Suprapubic skin (tissue), 3 donors: ENCODE results near the gene TMEM259.

Source experiments
- EP300 ChIP-seq: sonication (generic); formaldehyde crosslinking; IDR thresholded peaks from one replicate; pipeline ENCODE4 v1.6.1; 2017; ENCODE audit warnings: antibody characterized with exemption
- POLR2A ChIP-seq, 2 donors: fragments of 450-650 bp; IDR thresholded peaks; one replicate each; pipeline ENCODE4 v1.6.1; 2017; ENCODE audit warnings: antibody characterized with exemption in 2 of 2, mild to moderate bottlenecking in 2 of 2, moderate library complexity in 2 of 2
- TF ChIP-seq, protein P1 (sequence below), 2 donors: fragments of 200-600 bp in 1 of 2; fragments of 450-650 bp in 1 of 2; sonication (generic) in 1 of 2; IDR thresholded peaks; one replicate each; pipeline ENCODE4 v1.5.1; 2016 to 2019; ENCODE audit warnings: antibody characterized with exemption in 2 of 2, mild to moderate bottlenecking in 1 of 2, moderate library complexity in 1 of 2

GRCh38 chr19:1047696-1048147 is 26.8 kb upstream of the TMEM259 start:
- no peak for TF ChIP-seq POLR2A (IDR thresholded peaks at IDR 0.05)
- TF ChIP-seq, protein P1, sequence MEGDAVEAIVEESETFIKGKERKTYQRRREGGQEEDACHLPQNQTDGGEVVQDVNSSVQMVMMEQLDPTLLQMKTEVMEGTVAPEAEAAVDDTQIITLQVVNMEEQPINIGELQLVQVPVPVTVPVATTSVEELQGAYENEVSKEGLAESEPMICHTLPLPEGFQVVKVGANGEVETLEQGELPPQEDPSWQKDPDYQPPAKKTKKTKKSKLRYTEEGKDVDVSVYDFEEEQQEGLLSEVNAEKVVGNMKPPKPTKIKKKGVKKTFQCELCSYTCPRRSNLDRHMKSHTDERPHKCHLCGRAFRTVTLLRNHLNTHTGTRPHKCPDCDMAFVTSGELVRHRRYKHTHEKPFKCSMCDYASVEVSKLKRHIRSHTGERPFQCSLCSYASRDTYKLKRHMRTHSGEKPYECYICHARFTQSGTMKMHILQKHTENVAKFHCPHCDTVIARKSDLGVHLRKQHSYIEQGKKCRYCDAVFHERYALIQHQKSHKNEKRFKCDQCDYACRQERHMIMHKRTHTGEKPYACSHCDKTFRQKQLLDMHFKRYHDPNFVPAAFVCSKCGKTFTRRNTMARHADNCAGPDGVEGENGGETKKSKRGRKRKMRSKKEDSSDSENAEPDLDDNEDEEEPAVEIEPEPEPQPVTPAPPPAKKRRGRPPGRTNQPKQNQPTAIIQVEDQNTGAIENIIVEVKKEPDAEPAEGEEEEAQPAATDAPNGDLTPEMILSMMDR (IDR thresholded peaks at IDR 0.05), result no peak
- no peak for TF ChIP-seq EP300
